Hepatocyte (in vitro differentiated cells): ENCODE measurements around the gene ENDOU.

Experiments used
- EZH2 ChIP-seq: fragments of 200-600 bp; sonication (generic); IDR thresholded peaks from 2 replicates; pipeline ENCODE4 v1.6.1; 2016; ENCODE audit warnings: antibody characterized with exemption, mild to moderate bottlenecking, borderline replicate concordance
- EZH2phosphoT487 ChIP-seq: fragments of 200-600 bp; sonication (generic); IDR thresholded peaks from one replicate; pipeline ENCODE4 v1.6.1; 2018; ENCODE audit warnings: antibody characterized with exemption, mild to moderate bottlenecking, low read depth, moderate library complexity; ENCODE audit not compliant: unreplicated experiment, severe bottlenecking
- TF ChIP-seq, protein P1 (sequence below): fragments of 200-600 bp; sonication (generic); IDR thresholded peaks from 2 replicates; pipeline ENCODE4 v1.5.1; 2016; ENCODE audit warnings: antibody characterized with exemption, mild to moderate bottlenecking; ENCODE audit not compliant: poor library complexity

DNA sequence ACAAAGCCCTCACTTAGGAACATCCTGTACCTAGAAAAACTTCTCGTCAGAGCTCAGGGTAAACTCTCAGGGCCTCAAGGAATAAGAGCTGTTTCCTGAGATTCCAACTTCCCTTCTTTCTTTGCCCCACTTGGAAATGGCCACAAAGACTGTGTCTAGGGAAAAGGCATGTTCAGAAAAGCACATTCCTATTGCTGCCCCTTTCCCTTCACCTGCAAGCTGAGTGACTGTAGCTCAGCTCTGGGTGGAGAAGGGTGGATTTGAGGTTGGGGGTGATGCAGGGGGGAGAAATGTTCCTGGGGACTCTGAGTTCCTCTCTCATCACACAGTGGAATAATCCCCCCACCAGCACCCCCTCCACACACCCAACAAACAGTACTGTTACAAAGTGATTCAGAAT, 6.8 kb downstream of the ENDOU start:
- TF ChIP-seq, protein P1, sequence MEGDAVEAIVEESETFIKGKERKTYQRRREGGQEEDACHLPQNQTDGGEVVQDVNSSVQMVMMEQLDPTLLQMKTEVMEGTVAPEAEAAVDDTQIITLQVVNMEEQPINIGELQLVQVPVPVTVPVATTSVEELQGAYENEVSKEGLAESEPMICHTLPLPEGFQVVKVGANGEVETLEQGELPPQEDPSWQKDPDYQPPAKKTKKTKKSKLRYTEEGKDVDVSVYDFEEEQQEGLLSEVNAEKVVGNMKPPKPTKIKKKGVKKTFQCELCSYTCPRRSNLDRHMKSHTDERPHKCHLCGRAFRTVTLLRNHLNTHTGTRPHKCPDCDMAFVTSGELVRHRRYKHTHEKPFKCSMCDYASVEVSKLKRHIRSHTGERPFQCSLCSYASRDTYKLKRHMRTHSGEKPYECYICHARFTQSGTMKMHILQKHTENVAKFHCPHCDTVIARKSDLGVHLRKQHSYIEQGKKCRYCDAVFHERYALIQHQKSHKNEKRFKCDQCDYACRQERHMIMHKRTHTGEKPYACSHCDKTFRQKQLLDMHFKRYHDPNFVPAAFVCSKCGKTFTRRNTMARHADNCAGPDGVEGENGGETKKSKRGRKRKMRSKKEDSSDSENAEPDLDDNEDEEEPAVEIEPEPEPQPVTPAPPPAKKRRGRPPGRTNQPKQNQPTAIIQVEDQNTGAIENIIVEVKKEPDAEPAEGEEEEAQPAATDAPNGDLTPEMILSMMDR = no peak
- TF ChIP-seq EZH2 (no peak), EZH2phosphoT487 (no peak)
